Activated T-cell treated with anti-CD3 and anti-CD28 coated beads, Interleukin-2, amount 50 U/mL, for 72 hours (primary cell): ENCODE measurements around the gene ZNF331. TPM values are rescaled to one million over a fixed set of nuclear protein-coding genes. Genes with fewer than 3 reads are reported as not detected.

ENCODE experiments used
- total RNA-seq, 2 donors: library from RNA; stranded (reverse); gene quantifications; one replicate each; pipeline ENCODE4 v1.2.3, GENCODE V29; 2022

ZNF331 gene
- total RNA-seq, 2 donors from 2014 or later = 63.7 to 71.4 TPM

Other genes with a start within 250 kb of the ZNF331 start
- gene ZNF845, start 204.4 kb upstream of the ZNF331 start, total RNA-seq = 1 to 10 TPM; 5.4 to 6.0 TPM
- gene ZNF525, start 172.4 kb upstream of the ZNF331 start, total RNA-seq = 10 to 100 TPM; 20.7 to 27.0 TPM
- gene ZNF765, start 143.0 kb upstream of the ZNF331 start, total RNA-seq = 10 to 100 TPM; 13.4 to 14.6 TPM
- 10 to 100 TPM; 16.1 to 21.0 TPM for gene ZNF761, start 106.2 kb upstream of the ZNF331 start, total RNA-seq
- gene ZNF813, start 70.4 kb upstream of the ZNF331 start, total RNA-seq = 1 to 10 TPM; 7.9 to 8.2 TPM
- gene DPRX, start 93.9 kb downstream of the ZNF331 start, total RNA-seq = not detected